K562 (cell line): Measurements from ENCODE around the gene PCBP3. TPM values are rescaled to one million over a fixed set of nuclear protein-coding genes. Genes with fewer than 3 reads are reported as not detected.
A peak's percentile ranks its signal among the peaks of the same experiment; 100 is the strongest.

Experiments
- EP400 ChIP-seq: fragments of 450-650 bp; IDR thresholded peaks from 2 replicates; pipeline ENCODE4 v1.6.1; 2017; ENCODE audit warnings: antibody characterized with exemption, mild to moderate bottlenecking, moderate library complexity
- FUS ChIP-seq: fragments of 200-400 bp; formaldehyde crosslinking; optimal IDR thresholded peaks from 2 replicates; pipeline ENCODE3; 2017; ENCODE audit warnings: low read depth, low read length
- MTA1 ChIP-seq: fragments of 450-650 bp; IDR thresholded peaks from 2 replicates; pipeline ENCODE4 v1.6.1; 2017; ENCODE audit warnings: borderline replicate concordance
- POLR2AphosphoS5 ChIP-seq: IDR thresholded peaks from 2 replicates; pipeline ENCODE4 v1.6.1; 2011; ENCODE audit warnings: mild to moderate bottlenecking, low read depth, low read length, moderate library complexity; ENCODE audit not compliant: control insufficient read depth, insufficient read depth
- PTTG1 ChIP-seq: fragments of 450-650 bp; IDR thresholded peaks from 2 replicates; pipeline ENCODE4 v1.6.1; 2016; ENCODE audit warnings: low read depth, mild to moderate bottlenecking, missing genetic modification characterization, missing compliant biosample characterization
- ZNF121 ChIP-seq: sonication (generic); formaldehyde crosslinking; conservative IDR thresholded peaks from 2 replicates; pipeline ENCODE4 v1.8.0; 2022; ENCODE audit warnings: missing genetic modification reagents
- ZNF316 ChIP-seq: fragments of 450-650 bp; IDR thresholded peaks from 2 replicates; pipeline ENCODE4 v1.6.1; 2016
- ZNF584 ChIP-seq: fragments of 200-800 bp; sonication (Bioruptor generic); IDR thresholded peaks from 2 replicates; pipeline ENCODE4 v1.6.1; 2016; ENCODE audit warnings: low read depth, mild to moderate bottlenecking, missing genetic modification characterization, missing compliant biosample characterization
- polyA plus RNA-seq, 8 experiments: library from polyadenylated mRNA; depleted of rRNA in 4 of 8; stranded (reverse) in 5 of 8; unstranded in 3 of 8; fragments of >200 nt; fragmentation: Nextera tagmentation in 2 of 8; fragmentation: Illumina TruSeq in 1 of 8; extraction: Ambion mirVana in 2 of 8; extraction: Trizol in 1 of 8; gene quantifications; 2 replicates each; pipeline versions ENCODE4 v1.2.1 to v1.2.3, GENCODE V29; 2011 to 2014; ENCODE audit warnings: inconsistent platforms in 1 of 8, missing spikeins in 1 of 8
- total RNA-seq, 7 experiments: library from RNA; depleted of rRNA in 6 of 7; stranded (reverse); fragments of >200 nt in 6 of 7; fragmentation: Illumina TruSeq in 2 of 7; extraction: Trizol in 2 of 7; gene quantifications; 2 replicates each; pipeline versions ENCODE4 v1.2.1 to v1.2.3, GENCODE V29; 2011 to 2021; ENCODE audit warnings: low replicate concordance in 1 of 7
- TF ChIP-seq, protein P1 (sequence below): fragments of 450-650 bp; formaldehyde crosslinking; IDR thresholded peaks from 2 replicates; pipeline ENCODE4 v1.4.0; 2020; ENCODE audit warnings: mild to moderate bottlenecking
- TF ChIP-seq, protein P2 (sequence below), 2 experiments: fragments of 450-650 bp; formaldehyde crosslinking in 1 of 2; IDR thresholded peaks; 2 replicates each; pipeline versions ENCODE4 v1.4.0 to v1.6.1; 2014 to 2020; ENCODE audit warnings: mild to moderate bottlenecking in 2 of 2, borderline replicate concordance in 1 of 2, low read depth in 1 of 2
- TF ChIP-seq, protein P3 (sequence below): fragments of 250-450 bp; sonication (Bioruptor Pico); IDR thresholded peaks from 2 replicates; pipeline ENCODE4 v1.9.0; 2021; ENCODE audit warnings: mild to moderate bottlenecking
- TF ChIP-seq, protein P4 (sequence below): fragments of 250-450 bp; sonication (Bioruptor Pico); IDR thresholded peaks from 2 replicates; pipeline ENCODE4 v1.4.0; 2020; ENCODE audit warnings: mild to moderate bottlenecking, moderate library complexity, borderline replicate concordance
- TF ChIP-seq, protein P5 (sequence below): fragments of 450-650 bp; IDR thresholded peaks from 2 replicates; pipeline ENCODE4 v1.7.1; 2018; ENCODE audit warnings: mild to moderate bottlenecking, low read depth; ENCODE audit not compliant: partially characterized antibody

PCBP3 gene
- total and polyA plus RNA-seq, 9 of the 15 experiments (the other 6 are each of a cell fraction or from before 2014, with no cell fraction given) = 0.18 TPM; not detected in 8

DNA sequence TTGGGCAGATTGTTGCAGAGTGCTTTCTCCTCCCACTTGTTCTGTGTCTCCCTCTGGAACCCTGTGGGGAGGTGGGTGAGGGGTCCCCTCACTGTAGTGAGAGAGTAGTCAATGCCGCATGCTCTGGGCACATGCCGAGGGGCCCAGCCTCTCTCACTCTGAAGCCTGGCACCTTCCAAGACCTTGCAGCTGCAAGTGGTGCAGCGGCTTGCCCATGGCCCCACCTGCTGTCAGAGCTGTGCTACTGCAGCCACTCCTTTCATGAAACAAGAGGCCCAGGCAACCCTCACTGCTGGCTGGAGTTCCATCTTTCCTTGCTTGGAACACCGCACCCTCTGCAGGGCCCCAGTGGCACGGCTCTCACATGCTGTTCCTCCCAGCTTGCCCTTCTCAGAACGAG is 279.6 kb downstream of the PCBP3 start (continued):
- TF ChIP-seq, protein P1, sequence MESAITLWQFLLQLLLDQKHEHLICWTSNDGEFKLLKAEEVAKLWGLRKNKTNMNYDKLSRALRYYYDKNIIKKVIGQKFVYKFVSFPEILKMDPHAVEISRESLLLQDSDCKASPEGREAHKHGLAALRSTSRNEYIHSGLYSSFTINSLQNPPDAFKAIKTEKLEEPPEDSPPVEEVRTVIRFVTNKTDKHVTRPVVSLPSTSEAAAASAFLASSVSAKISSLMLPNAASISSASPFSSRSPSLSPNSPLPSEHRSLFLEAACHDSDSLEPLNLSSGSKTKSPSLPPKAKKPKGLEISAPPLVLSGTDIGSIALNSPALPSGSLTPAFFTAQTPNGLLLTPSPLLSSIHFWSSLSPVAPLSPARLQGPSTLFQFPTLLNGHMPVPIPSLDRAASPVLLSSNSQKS = no peak
- TF ChIP-seq ZNF584 (no peak), FUS (no peak), ZNF316 (no peak), MTA1 (no peak), POLR2AphosphoS5 (no peak), EP400 (no peak), PTTG1 (no peak), ZNF121 (CRISPR knock-in tag) (no peak)
- TF ChIP-seq, protein P2, sequence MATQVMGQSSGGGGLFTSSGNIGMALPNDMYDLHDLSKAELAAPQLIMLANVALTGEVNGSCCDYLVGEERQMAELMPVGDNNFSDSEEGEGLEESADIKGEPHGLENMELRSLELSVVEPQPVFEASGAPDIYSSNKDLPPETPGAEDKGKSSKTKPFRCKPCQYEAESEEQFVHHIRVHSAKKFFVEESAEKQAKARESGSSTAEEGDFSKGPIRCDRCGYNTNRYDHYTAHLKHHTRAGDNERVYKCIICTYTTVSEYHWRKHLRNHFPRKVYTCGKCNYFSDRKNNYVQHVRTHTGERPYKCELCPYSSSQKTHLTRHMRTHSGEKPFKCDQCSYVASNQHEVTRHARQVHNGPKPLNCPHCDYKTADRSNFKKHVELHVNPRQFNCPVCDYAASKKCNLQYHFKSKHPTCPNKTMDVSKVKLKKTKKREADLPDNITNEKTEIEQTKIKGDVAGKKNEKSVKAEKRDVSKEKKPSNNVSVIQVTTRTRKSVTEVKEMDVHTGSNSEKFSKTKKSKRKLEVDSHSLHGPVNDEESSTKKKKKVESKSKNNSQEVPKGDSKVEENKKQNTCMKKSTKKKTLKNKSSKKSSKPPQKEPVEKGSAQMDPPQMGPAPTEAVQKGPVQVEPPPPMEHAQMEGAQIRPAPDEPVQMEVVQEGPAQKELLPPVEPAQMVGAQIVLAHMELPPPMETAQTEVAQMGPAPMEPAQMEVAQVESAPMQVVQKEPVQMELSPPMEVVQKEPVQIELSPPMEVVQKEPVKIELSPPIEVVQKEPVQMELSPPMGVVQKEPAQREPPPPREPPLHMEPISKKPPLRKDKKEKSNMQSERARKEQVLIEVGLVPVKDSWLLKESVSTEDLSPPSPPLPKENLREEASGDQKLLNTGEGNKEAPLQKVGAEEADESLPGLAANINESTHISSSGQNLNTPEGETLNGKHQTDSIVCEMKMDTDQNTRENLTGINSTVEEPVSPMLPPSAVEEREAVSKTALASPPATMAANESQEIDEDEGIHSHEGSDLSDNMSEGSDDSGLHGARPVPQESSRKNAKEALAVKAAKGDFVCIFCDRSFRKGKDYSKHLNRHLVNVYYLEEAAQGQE (IDR thresholded peaks at IDR 0.05; ENCODE audit: borderline replicate concordance) = peak; percentile 19; the same call in 1 of the 2 replicates
- TF ChIP-seq, protein P2 (CRISPR knock-in tag; IDR thresholded peaks at IDR 0.05; ENCODE audit: low read depth) = no peak
- TF ChIP-seq, protein P3, sequence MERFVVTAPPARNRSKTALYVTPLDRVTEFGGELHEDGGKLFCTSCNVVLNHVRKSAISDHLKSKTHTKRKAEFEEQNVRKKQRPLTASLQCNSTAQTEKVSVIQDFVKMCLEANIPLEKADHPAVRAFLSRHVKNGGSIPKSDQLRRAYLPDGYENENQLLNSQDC (CRISPR knock-in tag) = no peak
- TF ChIP-seq, protein P4, sequence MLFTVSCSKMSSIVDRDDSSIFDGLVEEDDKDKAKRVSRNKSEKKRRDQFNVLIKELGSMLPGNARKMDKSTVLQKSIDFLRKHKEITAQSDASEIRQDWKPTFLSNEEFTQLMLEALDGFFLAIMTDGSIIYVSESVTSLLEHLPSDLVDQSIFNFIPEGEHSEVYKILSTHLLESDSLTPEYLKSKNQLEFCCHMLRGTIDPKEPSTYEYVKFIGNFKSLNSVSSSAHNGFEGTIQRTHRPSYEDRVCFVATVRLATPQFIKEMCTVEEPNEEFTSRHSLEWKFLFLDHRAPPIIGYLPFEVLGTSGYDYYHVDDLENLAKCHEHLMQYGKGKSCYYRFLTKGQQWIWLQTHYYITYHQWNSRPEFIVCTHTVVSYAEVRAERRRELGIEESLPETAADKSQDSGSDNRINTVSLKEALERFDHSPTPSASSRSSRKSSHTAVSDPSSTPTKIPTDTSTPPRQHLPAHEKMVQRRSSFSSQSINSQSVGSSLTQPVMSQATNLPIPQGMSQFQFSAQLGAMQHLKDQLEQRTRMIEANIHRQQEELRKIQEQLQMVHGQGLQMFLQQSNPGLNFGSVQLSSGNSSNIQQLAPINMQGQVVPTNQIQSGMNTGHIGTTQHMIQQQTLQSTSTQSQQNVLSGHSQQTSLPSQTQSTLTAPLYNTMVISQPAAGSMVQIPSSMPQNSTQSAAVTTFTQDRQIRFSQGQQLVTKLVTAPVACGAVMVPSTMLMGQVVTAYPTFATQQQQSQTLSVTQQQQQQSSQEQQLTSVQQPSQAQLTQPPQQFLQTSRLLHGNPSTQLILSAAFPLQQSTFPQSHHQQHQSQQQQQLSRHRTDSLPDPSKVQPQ (CRISPR knock-in tag) = no peak
- TF ChIP-seq, protein P5, sequence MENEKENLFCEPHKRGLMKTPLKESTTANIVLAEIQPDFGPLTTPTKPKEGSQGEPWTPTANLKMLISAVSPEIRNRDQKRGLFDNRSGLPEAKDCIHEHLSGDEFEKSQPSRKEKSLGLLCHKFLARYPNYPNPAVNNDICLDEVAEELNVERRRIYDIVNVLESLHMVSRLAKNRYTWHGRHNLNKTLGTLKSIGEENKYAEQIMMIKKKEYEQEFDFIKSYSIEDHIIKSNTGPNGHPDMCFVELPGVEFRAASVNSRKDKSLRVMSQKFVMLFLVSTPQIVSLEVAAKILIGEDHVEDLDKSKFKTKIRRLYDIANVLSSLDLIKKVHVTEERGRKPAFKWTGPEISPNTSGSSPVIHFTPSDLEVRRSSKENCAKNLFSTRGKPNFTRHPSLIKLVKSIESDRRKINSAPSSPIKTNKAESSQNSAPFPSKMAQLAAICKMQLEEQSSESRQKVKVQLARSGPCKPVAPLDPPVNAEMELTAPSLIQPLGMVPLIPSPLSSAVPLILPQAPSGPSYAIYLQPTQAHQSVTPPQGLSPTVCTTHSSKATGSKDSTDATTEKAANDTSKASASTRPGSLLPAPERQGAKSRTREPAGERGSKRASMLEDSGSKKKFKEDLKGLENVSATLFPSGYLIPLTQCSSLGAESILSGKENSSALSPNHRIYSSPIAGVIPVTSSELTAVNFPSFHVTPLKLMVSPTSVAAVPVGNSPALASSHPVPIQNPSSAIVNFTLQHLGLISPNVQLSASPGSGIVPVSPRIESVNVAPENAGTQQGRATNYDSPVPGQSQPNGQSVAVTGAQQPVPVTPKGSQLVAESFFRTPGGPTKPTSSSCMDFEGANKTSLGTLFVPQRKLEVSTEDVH = no peak
